GM18511 (cell line): Measurements from ENCODE around the gene TAF5L.
"Not testable (repeated sequence)": the region's sequence is repeated elsewhere in the genome, so short reads cannot be mapped to it uniquely, and the experiment has no call there.

ENCODE experiments used
- ATAC-seq: cut with Tn5 transposase; IDR thresholded peaks from one replicate; pipeline ENCODE4 v1.9.1; 2021; ENCODE audit warnings: mild to moderate bottlenecking, moderate library complexity; ENCODE audit not compliant: unreplicated experiment

TAF5L gene

GRCh38 chr1:229642970-229643369 is 17.0 kb upstream of the TAF5L start:
- no peak for ATAC-seq

GRCh38 chr1:229642376-229642775 is 16.5 kb upstream of the TAF5L start:
- no peak for ATAC-seq

- no peak for ATAC-seq
These were observed 15.4 kb upstream of the TAF5L start for GRCh38 chr1:229641306-229641705.

- ATAC-seq, result no peak
These were observed 14.5 kb upstream of the TAF5L start for GRCh38 chr1:229640455-229640854.

- no peak for ATAC-seq
These were observed 11.8 kb upstream of the TAF5L start for GRCh38 chr1:229637746-229638145.

- no peak for ATAC-seq
These were observed 10.1 kb upstream of the TAF5L start for GRCh38 chr1:229636042-229636441.

- ATAC-seq, result no peak
These were observed 6.0 kb upstream of the TAF5L start for GRCh38 chr1:229631966-229632365.

GRCh38 chr1:229631148-229631547 is 5.2 kb upstream of the TAF5L start:
- no peak for ATAC-seq

- no peak for ATAC-seq
These were observed 3.3 kb upstream of the TAF5L start for GRCh38 chr1:229629261-229629660.

GRCh38 chr1:229627003-229627402 is 1.1 kb upstream of the TAF5L start:
- no peak for ATAC-seq

GRCh38 chr1:229625071-229625914 is 629 bp downstream of the TAF5L start:
- peak; percentile 57 for ATAC-seq

- no peak for ATAC-seq
These were observed 1.3 kb downstream of the TAF5L start for GRCh38 chr1:229624521-229625070.

- ATAC-seq, result no peak
These were observed 2.1 kb downstream of the TAF5L start for GRCh38 chr1:229623838-229624237.

- no peak for ATAC-seq
These were observed 2.7 kb downstream of the TAF5L start for GRCh38 chr1:229623225-229623624.

- ATAC-seq, result not testable (repeated sequence)
These were observed 3.2 kb downstream of the TAF5L start for GRCh38 chr1:229622641-229623120.

- no peak for ATAC-seq
These were observed 4.3 kb downstream of the TAF5L start for GRCh38 chr1:229621663-229622062.

- ATAC-seq, result no peak
These were observed 5.0 kb downstream of the TAF5L start for GRCh38 chr1:229620876-229621275.

GRCh38 chr1:229619614-229620013 is 6.3 kb downstream of the TAF5L start:
- ATAC-seq, result no peak

GRCh38 chr1:229619002-229619401 is 6.9 kb downstream of the TAF5L start:
- no peak for ATAC-seq

- ATAC-seq, result no peak
These were observed 8.4 kb downstream of the TAF5L start for GRCh38 chr1:229617351-229618100.

- no peak for ATAC-seq
These were observed 11.2 kb downstream of the TAF5L start for GRCh38 chr1:229614701-229615100.

GRCh38 chr1:229613938-229614337 is 12.0 kb downstream of the TAF5L start:
- no peak for ATAC-seq
